ENCODE results near the gene TAOK1.

The TAOK1 gene

DNA sequence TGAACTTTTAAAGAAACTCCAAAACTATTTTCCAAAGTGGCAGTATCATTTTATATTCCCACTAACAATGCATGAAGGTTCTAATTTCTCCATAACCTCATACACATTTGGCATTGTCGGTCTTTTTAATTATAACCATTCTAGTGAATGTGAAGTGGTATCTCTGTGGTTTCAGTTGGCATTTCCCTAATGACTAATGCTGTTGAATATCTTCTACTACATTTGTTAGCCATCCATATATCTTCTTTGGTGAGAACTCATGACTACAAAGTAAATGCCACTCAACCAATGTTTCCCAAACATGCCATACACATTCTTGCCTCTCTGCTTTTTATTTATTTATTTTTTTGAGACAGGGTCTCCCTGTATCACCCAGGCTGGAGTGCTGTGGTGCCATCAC is 31.7 kb upstream of the TAOK1 start:
- no peak for TF ChIP-seq EGR1 (IDR thresholded peaks at IDR 0.05)
- TF ChIP-seq ZBTB7A (IDR thresholded peaks at IDR 0.05; ENCODE audit: low read depth), result no peak
- TF ChIP-seq, protein P1, sequence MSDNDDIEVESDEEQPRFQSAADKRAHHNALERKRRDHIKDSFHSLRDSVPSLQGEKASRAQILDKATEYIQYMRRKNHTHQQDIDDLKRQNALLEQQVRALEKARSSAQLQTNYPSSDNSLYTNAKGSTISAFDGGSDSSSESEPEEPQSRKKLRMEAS (IDR thresholded peaks at IDR 0.05), result no peak
- no peak for TF ChIP-seq CREB1 (IDR thresholded peaks at IDR 0.05; ENCODE audit: low read depth)
- TF ChIP-seq YY1 (IDR thresholded peaks at IDR 0.05; ENCODE audit: low read depth), result no peak
- no peak for TF ChIP-seq REST (IDR thresholded peaks at IDR 0.05; ENCODE audit: low read depth)
- TF ChIP-seq TEAD4 (IDR thresholded peaks at IDR 0.05), result no peak
- TF ChIP-seq, protein P2, sequence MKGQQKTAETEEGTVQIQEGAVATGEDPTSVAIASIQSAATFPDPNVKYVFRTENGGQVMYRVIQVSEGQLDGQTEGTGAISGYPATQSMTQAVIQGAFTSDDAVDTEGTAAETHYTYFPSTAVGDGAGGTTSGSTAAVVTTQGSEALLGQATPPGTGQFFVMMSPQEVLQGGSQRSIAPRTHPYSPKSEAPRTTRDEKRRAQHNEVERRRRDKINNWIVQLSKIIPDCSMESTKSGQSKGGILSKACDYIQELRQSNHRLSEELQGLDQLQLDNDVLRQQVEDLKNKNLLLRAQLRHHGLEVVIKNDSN (IDR thresholded peaks at IDR 0.05), result no peak
- TF ChIP-seq CEBPB (IDR thresholded peaks at IDR 0.05), result no peak
- no peak for TF ChIP-seq NFIC (IDR thresholded peaks at IDR 0.05)
- TF ChIP-seq FOXM1 (IDR thresholded peaks at IDR 0.05; ENCODE audit: borderline replicate concordance, low read depth), result no peak
- no peak for TF ChIP-seq RAD21 (IDR thresholded peaks at IDR 0.05; ENCODE audit: low read depth)
- no peak for TF ChIP-seq EP300 (IDR thresholded peaks at IDR 0.05; ENCODE audit: borderline replicate concordance)
- no peak for TF ChIP-seq TAF1 (IDR thresholded peaks at IDR 0.05; ENCODE audit: low read depth)
- TF ChIP-seq TCF12 (IDR thresholded peaks at IDR 0.05; ENCODE audit: low read depth), result no peak

GRCh38 chr17:29359777-29360176 is 30.4 kb upstream of the TAOK1 start:
- TF ChIP-seq, protein P2 (IDR thresholded peaks at IDR 0.05), result no peak
- TF ChIP-seq YY1 (IDR thresholded peaks at IDR 0.05; ENCODE audit: low read depth) (no peak), EP300 (IDR thresholded peaks at IDR 0.05; ENCODE audit: borderline replicate concordance) (no peak), RAD21 (IDR thresholded peaks at IDR 0.05; ENCODE audit: low read depth) (no peak), TAF1 (IDR thresholded peaks at IDR 0.05; ENCODE audit: low read depth) (no peak), EGR1 (IDR thresholded peaks at IDR 0.05) (no peak), TEAD4 (IDR thresholded peaks at IDR 0.05) (no peak), REST (IDR thresholded peaks at IDR 0.05; ENCODE audit: low read depth) (no peak), ZBTB7A (IDR thresholded peaks at IDR 0.05; ENCODE audit: low read depth) (no peak), NFIC (IDR thresholded peaks at IDR 0.05) (no peak)
- TF ChIP-seq, protein P1 (IDR thresholded peaks at IDR 0.05), result no peak

GRCh38 chr17:29363716-29364115 is 26.4 kb upstream of the TAOK1 start:
- TF ChIP-seq CEBPB (IDR thresholded peaks at IDR 0.05) (no peak), YY1 (IDR thresholded peaks at IDR 0.05; ENCODE audit: low read depth) (no peak)

DNA sequence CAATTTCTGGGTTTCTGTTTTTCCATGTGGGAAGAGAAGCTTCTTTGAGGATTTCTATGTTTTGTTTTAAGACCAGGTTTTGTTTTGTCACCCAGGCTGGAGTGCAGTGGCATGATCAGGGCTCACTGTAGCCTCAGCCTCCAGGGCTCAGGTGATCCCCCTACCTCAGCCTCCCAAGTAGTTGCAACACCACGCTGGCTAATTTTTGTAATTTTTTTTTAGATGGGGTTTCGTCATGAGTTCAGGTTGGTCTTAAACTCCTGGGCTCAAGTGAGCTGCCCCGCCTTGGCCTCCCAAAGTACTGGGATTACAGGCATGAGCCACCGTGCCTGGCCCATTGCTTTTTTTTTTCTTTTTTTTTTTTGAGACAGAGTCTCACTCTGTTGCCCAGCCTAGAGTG is 25.5 kb upstream of the TAOK1 start:
- no peak for TF ChIP-seq EGR1 (IDR thresholded peaks at IDR 0.05)
- TF ChIP-seq ZBTB7A (IDR thresholded peaks at IDR 0.05; ENCODE audit: low read depth), result no peak
- no peak for TF ChIP-seq TAF1 (IDR thresholded peaks at IDR 0.05; ENCODE audit: low read depth)
- TF ChIP-seq FOXM1 (IDR thresholded peaks at IDR 0.05; ENCODE audit: borderline replicate concordance, low read depth), result no peak
- TF ChIP-seq NFIC (IDR thresholded peaks at IDR 0.05), result no peak
- TF ChIP-seq TCF12 (IDR thresholded peaks at IDR 0.05; ENCODE audit: low read depth), result no peak
- TF ChIP-seq, protein P2 (IDR thresholded peaks at IDR 0.05), result no peak
- TF ChIP-seq TEAD4 (IDR thresholded peaks at IDR 0.05), result no peak

- TF ChIP-seq NFIC (IDR thresholded peaks at IDR 0.05) (no peak), CREB1 (IDR thresholded peaks at IDR 0.05; ENCODE audit: low read depth) (no peak), EP300 (IDR thresholded peaks at IDR 0.05; ENCODE audit: borderline replicate concordance) (no peak), TCF12 (IDR thresholded peaks at IDR 0.05; ENCODE audit: low read depth) (no peak), TAF1 (IDR thresholded peaks at IDR 0.05; ENCODE audit: low read depth) (no peak), RAD21 (IDR thresholded peaks at IDR 0.05; ENCODE audit: low read depth) (no peak), REST (IDR thresholded peaks at IDR 0.05; ENCODE audit: low read depth) (no peak), FOXM1 (IDR thresholded peaks at IDR 0.05; ENCODE audit: borderline replicate concordance, low read depth) (no peak), CEBPB (IDR thresholded peaks at IDR 0.05) (no peak), EGR1 (IDR thresholded peaks at IDR 0.05) (no peak), YY1 (IDR thresholded peaks at IDR 0.05; ENCODE audit: low read depth) (no peak), ZBTB7A (IDR thresholded peaks at IDR 0.05; ENCODE audit: low read depth) (no peak), TEAD4 (IDR thresholded peaks at IDR 0.05) (no peak)
- TF ChIP-seq, protein P2 (IDR thresholded peaks at IDR 0.05), result no peak
- TF ChIP-seq, protein P1 (IDR thresholded peaks at IDR 0.05), result no peak
These were observed 22.0 kb upstream of the TAOK1 start for GRCh38 chr17:29368161-29368560.
